Measurements from ENCODE around the gene NDUFS7. TPM values are rescaled to one million over a fixed set of nuclear protein-coding genes. Genes with fewer than 3 reads are reported as not detected.

Gene NDUFS7
- total and polyA plus RNA-seq, 7 donors = 99.4 to 262 (median 156) TPM

GRCh38 chr19:1377965-1378785 lies 5.5 kb upstream of the NDUFS7 start:
- H3K27ac ChIP-seq = no peak overlapping the region
- H3K27me3 ChIP-seq = no peaks in the 10 kb centered on the region
- H3K4me1 ChIP-seq = peaks cover 0 to 16% (median 6%) of the 10 kb centered on the region in 4 donors
- no peak overlapping the region for H3K4me3 ChIP-seq
- H3K9me3 ChIP-seq = no peaks in the 10 kb centered on the region
- TF ChIP-seq CTCF (IDR thresholded peaks at IDR 0.05) (no peak), EP300 (IDR thresholded peaks at IDR 0.05) (no peak), POLR2A (IDR thresholded peaks at IDR 0.05) (no peak), POLR2AphosphoS5 (IDR thresholded peaks at IDR 0.05) (no peak)
- DNase-seq = no peak
- H3K36me3 ChIP-seq = peaks cover 2 to 33% (median 10%) of the 10 kb centered on the region in 4 donors
- WGBS, 2 donors = 86 to 89% methylated on average over 33 of the region's 33 CpGs
- intact Hi-C loops (cut with DNase I) = no loop called here

- intact Hi-C loops (cut with DNase I) = no loop called here
- TF ChIP-seq CTCF (IDR thresholded peaks at IDR 0.05) = no peak
- TF ChIP-seq POLR2AphosphoS5 (IDR thresholded peaks at IDR 0.05) = no peak
- no peak for TF ChIP-seq POLR2A (IDR thresholded peaks at IDR 0.05)
- no peak for TF ChIP-seq EP300 (IDR thresholded peaks at IDR 0.05)
- no peak overlapping the region for H3K4me3 ChIP-seq
- no peak for DNase-seq
- 82 to 85% methylated on average over 27 of the region's 27 CpGs for WGBS, 2 donors
- H3K36me3 ChIP-seq = peaks cover 0 to 22% (median 9%) of the 10 kb centered on the region in 4 donors
- H3K4me1 ChIP-seq = peaks cover 0 to 10% (median 1%) of the 10 kb centered on the region in 4 donors
- no peaks in the 10 kb centered on the region for H3K27me3 ChIP-seq
- no peak overlapping the region for H3K27ac ChIP-seq
- no peaks in the 10 kb centered on the region for H3K9me3 ChIP-seq
Observed at GRCh38 chr19:1379126-1379905, 4.4 kb upstream of the NDUFS7 start.

- H3K27ac ChIP-seq = no peak overlapping the region
Observed at GRCh38 chr19:1379961-1380489, 3.7 kb upstream of the NDUFS7 start.

GRCh38 chr19:1382250-1382649 lies 1.5 kb upstream of the NDUFS7 start:
- H3K36me3 ChIP-seq = peaks cover 0 to 21% (median 3%) of the 10 kb centered on the region in 4 donors
- peaks cover 0 to 39% (median 26%) of the 10 kb centered on the region in 4 donors for H3K4me1 ChIP-seq
- intact Hi-C loops (cut with DNase I) = loop anchor here (2.0 to 5.0 kb wide), 2 partner anchors 25 to 105 kb away; partner anchors contain the start of genes DAZAP1 and FAM174C
- no peak for TF ChIP-seq POLR2AphosphoS5 (IDR thresholded peaks at IDR 0.05)
- TF ChIP-seq EP300 (IDR thresholded peaks at IDR 0.05) = no peak
- no peak for TF ChIP-seq POLR2A (IDR thresholded peaks at IDR 0.05)
- TF ChIP-seq CTCF (IDR thresholded peaks at IDR 0.05) = no peak
- H3K27me3 ChIP-seq = no peaks in the 10 kb centered on the region
- no peak overlapping the region for H3K27ac ChIP-seq
- H3K9me3 ChIP-seq = no peaks in the 10 kb centered on the region
- H3K4me3 ChIP-seq = no peak overlapping the region
- 70 to 88% methylated on average over 3 of the region's 3 CpGs for WGBS, 2 donors
- no peak for DNase-seq

More at GRCh38 chr19:1379961-1380489, 3.7 kb upstream of the NDUFS7 start:
- no peak for TF ChIP-seq POLR2AphosphoS5 (IDR thresholded peaks at IDR 0.05)
- no peak for TF ChIP-seq POLR2A (IDR thresholded peaks at IDR 0.05)
- no peak for TF ChIP-seq EP300 (IDR thresholded peaks at IDR 0.05)
- TF ChIP-seq CTCF (IDR thresholded peaks at IDR 0.05) = no peak
- Histone ChIP-seq H3K36me3 (peaks cover 0 to 19% (median 9%) of the 10 kb centered on the region in 4 donors), H3K4me1 (peaks cover 0 to 17% (median 8%) of the 10 kb centered on the region in 4 donors), H3K4me3 (no peak overlapping the region), H3K9me3 (no peaks in the 10 kb centered on the region), H3K27me3 (no peaks in the 10 kb centered on the region)
- WGBS, 2 donors = 70 to 78% methylated on average over 12 of the region's 12 CpGs
- no peak for DNase-seq
- intact Hi-C loops (cut with DNase I) = loop anchor here (5.0 kb wide), 1 partner anchor 103 kb away; the partner anchor contains the start of gene FAM174C

Measured in sigmoid colon (tissue), 7 donors.